GM12872 (cell line): Measurements from ENCODE around the gene MICALL2.

Experiments
- CTCF ChIP-seq: IDR thresholded peaks from 3 replicates; pipeline ENCODE4 v1.5.1; 2011; ENCODE audit warnings: low read depth, mild to moderate bottlenecking, low read length, moderate library complexity; ENCODE audit not compliant: insufficient read depth

The MICALL2 gene

GRCh38 chr7:1466524-1467271, 7.4 kb upstream of the MICALL2 start:
- no peak for TF ChIP-seq CTCF

DNA sequence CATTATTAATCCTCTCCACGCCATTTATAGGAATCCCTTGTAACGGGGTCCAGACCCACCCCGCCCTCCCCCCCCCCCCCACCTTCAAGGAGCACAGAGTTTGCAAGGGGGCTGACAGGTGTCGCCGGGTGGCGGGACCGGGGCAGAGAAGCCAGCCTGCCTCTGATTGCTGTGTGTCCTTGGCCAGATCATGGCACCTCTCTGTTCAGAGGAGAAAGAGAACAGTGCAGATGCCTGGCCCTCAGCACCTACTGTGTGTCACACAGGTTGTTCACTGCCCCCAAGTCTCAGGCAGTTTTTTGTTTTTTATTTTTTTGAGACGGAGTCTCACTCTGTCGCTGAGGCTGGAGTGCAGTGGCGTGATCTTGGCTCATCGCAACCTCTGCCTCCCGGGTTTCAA, 5.4 kb upstream of the MICALL2 start:
- no peak for TF ChIP-seq CTCF

DNA sequence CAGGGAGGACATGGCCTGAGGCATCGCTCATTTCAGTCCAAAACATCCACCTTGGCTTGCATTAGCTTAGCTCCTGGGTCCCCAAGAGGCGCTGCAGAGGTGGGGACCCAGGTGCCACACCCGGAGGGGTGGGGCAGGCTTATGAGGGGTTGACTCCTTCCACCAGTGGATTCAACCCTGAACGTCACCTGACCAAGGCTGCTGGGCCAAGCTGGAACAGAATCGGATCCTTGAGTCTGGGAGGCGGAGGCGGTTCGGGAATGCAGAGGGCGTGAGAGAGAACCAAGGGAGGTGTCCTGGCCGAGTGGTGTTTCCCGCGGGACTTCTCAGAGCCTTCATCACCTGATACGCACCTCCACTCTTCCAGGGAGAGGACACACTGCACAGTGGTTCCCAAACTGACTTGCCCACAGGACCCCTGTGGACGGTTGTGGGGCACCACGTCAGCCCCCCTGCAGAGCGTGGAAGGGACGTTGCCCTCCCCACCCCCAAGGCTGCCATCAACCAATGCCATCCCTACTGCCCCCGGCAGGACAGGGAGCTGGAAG, 4.5 kb upstream of the MICALL2 start:
- no peak for TF ChIP-seq CTCF

GRCh38 chr7:1461646-1462375, 2.5 kb upstream of the MICALL2 start:
- TF ChIP-seq CTCF, result no peak

DNA sequence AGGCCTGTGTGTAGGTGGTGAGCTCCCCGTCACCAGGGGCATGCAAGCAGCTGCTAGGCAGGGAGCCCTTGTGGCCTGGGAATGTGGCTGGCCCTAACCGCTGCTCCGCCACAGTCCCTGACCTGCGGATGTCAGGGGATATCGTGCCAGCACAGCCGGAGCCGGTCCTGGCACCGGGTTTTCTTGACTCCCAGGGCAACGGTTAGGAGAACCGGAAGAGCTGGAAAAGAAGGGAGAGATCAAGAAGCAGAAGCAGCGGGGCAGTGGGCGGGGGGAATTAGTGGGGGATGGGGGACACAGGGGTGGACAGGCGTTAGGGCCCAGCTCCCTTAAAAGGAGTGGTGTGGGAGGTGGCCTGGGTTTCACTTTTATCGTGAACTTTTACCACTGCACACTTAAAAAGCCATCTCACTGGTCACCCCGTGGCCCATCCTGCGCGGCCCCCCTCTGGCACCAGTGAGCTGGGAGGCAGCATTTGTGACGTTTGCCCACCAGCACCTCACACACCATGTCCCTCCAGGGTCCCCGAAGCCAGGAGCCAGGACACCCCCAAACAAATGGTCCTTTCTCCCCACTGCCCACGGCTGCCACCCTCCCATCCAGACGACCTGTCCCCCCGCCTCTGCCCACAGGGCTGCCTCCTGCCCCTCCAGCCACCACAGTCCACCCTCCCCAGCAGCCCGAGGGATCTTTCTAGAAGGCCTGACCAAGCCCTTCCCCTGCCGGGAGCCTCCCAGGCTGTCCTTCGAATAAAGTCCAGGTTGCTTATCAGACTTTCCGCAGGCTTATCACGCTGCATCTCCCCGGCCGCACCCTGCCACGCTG, 1.8 kb upstream of the MICALL2 start:
- no peak for TF ChIP-seq CTCF

DNA sequence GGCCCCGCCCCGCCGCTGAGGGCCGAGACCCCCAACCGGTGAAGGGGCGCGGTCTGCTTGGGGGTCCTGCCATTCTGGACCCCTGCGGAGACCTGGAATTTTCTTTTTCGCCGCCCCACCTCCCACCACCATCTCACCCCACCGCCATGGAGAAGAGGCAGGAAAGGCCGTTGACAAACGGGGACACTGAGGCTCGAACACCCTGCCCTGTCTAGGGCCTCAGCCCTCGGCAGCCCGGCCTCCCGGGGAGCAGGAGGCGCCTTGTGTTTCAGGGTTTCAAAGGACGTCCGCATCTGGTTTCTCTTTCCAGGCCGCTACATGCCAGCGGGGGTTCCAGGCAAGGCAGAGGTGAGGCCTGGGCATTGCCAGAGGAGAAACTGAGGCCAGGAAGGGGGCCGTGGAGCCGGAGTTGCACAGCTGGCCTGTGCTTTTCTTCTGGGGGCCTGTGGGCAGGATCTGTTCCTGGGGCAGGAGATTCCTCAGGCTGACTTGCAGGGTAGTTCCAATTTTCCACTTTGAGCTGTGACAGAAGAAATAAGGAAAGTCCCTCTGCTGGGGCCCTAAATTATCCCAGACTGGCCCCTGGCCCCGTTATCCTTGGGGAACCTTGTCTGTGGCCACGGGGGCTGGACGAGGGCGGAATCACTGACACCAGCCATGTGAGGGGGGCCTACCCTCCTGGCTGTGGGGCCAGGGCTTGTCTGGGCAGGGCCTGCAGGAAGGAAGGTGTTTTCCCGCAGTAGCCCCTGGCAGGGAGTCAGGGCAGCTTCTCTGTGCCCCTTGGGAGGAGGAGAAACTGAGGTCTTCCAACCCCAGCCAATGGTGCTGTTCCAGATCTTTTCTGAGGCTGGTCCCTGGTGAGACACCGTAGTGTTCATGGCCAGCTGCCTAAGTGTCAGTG, 900 bp upstream of the MICALL2 start:
- no peak for TF ChIP-seq CTCF
